Skeletal muscle cell (primary cell): ENCODE data around the gene PTAR1.
"Not testable (repeated sequence)": the region's sequence is repeated elsewhere in the genome, so short reads cannot be mapped to it uniquely, and the experiment has no call there.

Experiments used
- DNase-seq: peaks from one replicate; pipeline ENCODE4 v3.0.0-alpha.2; 2010; ENCODE audit warnings: low read depth
- H3K4me3 ChIP-seq: 2 replicates; pipeline ENCODE4 v1.5.1; 2011; ENCODE audit warnings: low read depth, mild to moderate bottlenecking, control low read depth, low read length, moderate library complexity

The PTAR1 gene, protein sequence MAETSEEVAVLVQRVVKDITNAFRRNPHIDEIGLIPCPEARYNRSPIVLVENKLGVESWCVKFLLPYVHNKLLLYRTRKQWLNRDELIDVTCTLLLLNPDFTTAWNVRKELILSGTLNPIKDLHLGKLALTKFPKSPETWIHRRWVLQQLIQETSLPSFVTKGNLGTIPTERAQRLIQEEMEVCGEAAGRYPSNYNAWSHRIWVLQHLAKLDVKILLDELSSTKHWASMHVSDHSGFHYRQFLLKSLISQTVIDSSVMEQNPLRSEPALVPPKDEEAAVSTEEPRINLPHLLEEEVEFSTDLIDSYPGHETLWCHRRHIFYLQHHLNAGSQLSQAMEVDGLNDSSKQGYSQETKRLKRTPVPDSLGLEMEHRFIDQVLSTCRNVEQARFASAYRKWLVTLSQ

DNA sequence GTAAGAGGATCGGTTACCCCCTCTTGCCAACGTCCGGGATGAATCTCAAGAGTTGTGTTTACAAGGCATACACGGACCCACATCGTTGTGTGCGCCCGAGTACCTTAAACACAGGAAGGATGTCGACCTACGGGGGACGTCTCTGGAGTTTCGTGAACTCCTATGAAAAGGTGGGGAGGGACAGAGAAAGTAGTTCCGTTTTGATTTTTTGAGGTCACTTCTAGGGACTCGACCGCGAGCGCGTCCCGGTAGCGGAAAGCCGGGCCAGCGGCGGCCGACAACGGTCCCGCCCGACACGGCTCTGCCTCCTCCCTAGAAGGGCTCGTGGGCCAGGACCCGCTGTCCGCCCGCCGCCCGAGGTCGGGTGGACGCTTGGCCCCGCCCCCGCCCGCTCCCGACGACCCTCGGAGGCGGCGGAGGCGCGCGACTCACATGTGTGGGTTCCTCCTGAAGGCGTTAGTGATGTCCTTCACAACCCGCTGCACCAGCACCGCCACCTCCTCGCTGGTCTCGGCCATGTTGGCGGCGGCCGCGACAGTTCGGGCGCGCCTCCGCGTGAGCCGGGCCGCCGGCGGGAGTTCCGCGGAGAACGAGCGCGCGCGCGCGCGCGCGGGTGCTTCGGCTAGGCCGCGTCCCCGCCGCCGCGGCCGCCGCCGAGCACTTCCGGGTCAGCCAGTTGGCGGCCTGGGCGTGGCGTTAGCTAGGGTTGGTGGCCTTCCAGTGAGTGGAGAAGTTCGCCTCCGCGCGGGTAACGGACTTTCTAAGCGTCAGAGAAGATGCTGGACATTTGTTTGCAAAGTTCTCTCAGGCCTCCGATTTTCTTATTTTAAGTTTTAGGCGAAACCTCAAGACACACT lies at the start of gene PTAR1:
Gene PTAR1, minus strand, starts transcription at position 591 of the 857 bp plus-strand sequence. Its CDS starts 73 bp downstream, at position 518.
- peak within 1 kb of the TSS; percentile 89 for H3K4me3 ChIP-seq
- DNase-seq = peak; percentile 67

- DNase-seq = no peak
- no peak overlapping the region for H3K4me3 ChIP-seq
Observed at GRCh38 chr9:69809304-69809863, 49.6 kb upstream of the PTAR1 start.

- no peak for DNase-seq
- H3K4me3 ChIP-seq = no peak overlapping the region
Observed at GRCh38 chr9:69806627-69807026, 46.8 kb upstream of the PTAR1 start.

DNA sequence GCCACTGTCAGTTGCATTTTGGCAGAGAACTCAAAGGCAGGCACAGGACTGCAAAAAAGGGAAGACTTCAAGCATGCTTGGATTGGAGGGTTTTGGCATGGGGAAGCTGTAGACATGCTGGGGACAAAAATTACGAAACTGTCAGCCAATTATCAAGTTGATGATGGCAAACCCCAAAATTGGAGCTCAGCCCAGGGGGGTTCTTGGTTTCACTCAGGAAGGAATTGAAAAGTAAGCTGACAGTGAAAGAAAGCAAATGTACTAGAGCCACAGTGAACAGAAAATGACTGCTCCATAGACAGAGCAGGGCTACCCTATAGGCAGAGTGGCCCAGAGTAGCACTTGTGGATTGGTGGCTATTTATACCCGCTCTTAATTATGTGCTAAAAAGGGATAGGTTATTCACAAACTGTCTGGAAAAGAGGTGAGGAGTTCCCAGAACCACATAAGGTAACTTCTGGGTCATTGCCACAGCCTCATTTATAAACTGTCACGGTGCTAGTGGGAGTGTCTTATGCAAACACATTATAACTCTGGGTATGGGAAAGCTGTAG lies 46.2 kb upstream of the PTAR1 start:
- DNase-seq = no peak
- no peak overlapping the region for H3K4me3 ChIP-seq

- H3K4me3 ChIP-seq = no peak overlapping the region
- no peak for DNase-seq
Observed at GRCh38 chr9:69801989-69802388, 42.2 kb upstream of the PTAR1 start.

GRCh38 chr9:69800027-69800426 lies 40.2 kb upstream of the PTAR1 start:
- not testable (repeated sequence) for DNase-seq, H3K4me3 ChIP-seq

DNA sequence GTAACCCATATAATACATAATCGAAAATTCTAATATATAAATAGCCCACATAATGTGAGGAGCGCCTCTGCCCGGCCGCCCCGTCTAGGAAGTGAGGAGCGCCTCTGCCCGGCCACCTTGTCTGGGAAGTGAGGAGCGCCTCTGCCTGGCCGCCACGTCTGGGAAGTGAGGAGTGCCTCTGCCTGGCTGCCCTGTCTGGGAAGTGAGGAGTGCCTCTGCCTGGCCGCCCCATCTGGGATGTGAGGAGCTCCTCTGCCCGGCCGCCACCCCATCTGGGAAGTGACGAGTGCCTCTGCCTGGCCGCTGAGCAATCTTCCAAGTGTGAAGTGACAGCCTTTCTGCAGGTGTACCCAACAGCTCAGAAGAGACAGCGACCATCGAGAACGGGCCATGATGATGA lies 39.7 kb upstream of the PTAR1 start:
- DNase-seq, H3K4me3 ChIP-seq: not testable (repeated sequence)

GRCh38 chr9:69798744-69799143 lies 38.9 kb upstream of the PTAR1 start:
- H3K4me3 ChIP-seq = no peak overlapping the region
- no peak for DNase-seq

DNA sequence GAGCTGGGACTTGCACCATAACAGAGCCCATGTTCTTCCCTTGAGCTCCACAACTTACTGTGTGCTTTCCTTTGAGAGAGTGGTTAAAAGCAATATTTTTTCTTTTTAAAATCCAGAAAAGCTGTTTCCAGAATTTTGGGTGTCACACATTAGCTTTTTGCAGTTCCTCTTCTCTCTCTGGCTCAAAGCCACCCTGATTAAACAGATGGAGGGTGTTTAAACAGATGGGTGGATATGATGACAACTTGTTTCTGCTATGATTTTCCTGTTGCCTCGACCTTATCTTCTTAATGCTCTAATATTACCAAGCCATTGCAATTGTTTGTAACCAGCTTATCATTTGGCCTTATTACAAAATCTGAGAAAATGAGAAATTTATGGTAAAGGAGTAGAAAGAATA lies 37.9 kb upstream of the PTAR1 start:
- DNase-seq = no peak
- H3K4me3 ChIP-seq = no peak overlapping the region

DNA sequence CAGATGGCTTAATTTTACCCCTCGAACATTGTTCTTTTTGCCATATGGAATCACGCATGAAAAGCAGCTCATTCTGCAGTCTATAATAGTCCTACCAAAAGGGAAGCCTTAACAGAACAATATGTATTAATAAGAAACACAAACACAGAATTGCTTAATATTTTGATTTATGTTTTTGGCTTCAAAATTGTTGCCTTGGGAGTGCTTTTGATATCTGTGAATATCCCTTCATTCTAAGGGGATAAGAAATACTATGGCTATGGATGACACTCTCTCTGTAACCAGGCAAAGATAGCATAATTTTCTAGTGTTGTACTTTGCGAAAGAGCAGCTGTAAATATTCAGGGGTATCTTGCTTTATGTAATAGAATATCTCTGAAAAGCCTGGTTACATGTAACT lies 34.5 kb upstream of the PTAR1 start:
- no peak for DNase-seq
- H3K4me3 ChIP-seq = no peak overlapping the region

- H3K4me3 ChIP-seq = no peak overlapping the region
- no peak for DNase-seq
Observed at GRCh38 chr9:69785757-69786156, 25.9 kb upstream of the PTAR1 start.

DNA sequence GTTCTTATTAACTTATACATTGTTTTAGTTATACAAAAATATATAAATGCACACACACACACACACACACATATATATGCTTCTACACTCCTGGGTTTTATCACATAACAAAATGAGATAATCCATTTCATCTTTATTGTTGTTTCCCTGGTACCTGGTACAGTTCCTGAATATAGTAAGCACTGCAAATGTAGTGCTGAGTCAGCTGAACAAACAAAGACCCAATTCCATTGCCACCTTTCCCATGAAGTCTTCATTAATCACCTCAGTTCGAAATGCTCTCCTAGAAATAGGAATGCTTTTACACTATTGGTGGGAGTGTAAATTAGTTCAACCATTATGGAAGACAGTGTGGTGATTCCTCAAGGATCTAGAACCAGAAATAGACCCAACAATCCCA lies 13.4 kb upstream of the PTAR1 start:
- no peak overlapping the region for H3K4me3 ChIP-seq
- DNase-seq = no peak

GRCh38 chr9:69771775-69772418 lies 12.1 kb upstream of the PTAR1 start:
- H3K4me3 ChIP-seq = no peak overlapping the region
- peak; percentile 83 for DNase-seq

GRCh38 chr9:69768716-69769115 lies 8.9 kb upstream of the PTAR1 start:
- no peak for DNase-seq
- H3K4me3 ChIP-seq = no peak overlapping the region

DNA sequence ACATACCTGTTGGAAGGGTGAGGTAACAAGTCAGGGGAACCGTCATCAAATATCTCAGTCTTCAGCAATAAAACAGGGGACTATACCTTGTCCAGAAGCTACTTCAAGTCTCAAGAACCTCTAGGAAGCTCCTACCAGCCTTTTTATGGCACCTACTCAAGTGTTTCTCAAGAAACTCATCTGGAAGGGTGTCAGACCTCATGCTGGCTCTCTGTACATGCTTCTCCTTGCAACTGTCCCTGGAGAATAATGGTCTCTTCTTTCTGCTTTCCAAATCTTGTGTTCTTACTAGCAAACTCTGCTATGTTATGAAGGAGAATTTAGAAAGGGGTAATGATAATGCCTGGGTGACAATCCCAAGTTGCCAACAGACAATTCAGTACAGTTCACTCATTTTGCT lies 8.3 kb upstream of the PTAR1 start:
- no peak overlapping the region for H3K4me3 ChIP-seq
- no peak for DNase-seq

DNA sequence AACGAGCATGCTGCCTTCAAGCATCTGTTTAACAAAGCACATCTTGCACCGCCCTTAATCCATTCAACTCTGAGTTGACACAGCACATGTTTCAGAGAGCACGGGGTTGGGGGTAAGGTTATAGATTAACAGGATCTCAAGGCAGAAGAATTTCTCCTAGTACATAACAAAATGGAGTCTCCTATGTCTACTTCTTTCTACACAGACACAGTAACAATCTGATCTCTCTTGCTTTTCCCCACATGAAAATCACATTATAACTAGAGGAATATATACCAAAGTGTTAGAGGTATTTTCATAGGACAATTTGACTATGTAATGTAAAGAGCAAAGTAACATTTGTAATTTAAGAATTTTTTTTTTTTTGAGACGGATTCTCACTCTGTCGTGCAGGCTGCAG lies 4.1 kb upstream of the PTAR1 start:
- not testable (repeated sequence) for H3K4me3 ChIP-seq, DNase-seq

DNA sequence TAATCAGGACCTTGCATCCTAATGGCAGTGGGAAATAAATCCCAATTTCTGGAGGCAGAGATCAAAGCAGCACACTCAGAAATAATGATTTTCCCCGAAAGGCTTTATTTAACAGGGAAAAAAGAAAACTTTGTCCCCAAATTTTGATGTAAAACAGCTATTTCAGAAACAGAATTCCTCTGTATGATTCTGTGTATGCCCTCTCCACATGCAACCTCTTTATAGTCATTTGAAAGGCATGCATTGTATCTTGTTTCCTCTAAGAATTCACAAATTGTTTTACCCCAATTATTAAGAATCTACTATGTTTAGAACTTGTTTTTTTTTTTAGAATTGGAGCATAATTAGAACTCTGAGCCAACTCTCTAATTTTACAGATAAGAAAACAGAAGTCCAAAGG lies 2.7 kb upstream of the PTAR1 start:
- no peak overlapping the region for H3K4me3 ChIP-seq
- no peak for DNase-seq

GRCh38 chr9:69760278-69760610 lies 433 bp upstream of the PTAR1 start:
- H3K4me3 ChIP-seq = peak overlapping the region; percentile 89
- no peak for DNase-seq

DNA sequence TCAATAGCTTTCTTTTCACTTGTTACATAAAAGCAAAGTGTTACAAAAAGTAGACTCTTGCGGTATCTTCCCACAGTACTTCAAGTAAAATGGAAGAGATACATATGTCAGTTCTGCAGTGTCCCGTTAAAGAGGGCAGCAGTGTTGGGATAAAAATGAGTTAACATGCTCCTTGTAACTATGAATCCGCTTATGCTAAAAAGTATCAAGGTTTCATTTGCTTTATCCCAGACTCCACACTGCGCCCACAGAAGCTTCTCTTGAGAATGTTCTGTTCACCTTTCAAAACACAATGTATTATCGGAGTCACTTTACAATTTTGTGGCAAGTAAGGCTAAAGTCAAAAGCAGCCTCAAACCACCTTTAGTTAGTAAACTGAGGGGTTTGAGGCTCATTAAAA lies 790 bp downstream of the PTAR1 start:
- DNase-seq = no peak

More for the DNA sequence above, 790 bp downstream of the PTAR1 start:
- H3K4me3 ChIP-seq = peak overlapping the region; percentile 89
